Stomach (tissue), 9 donors: Measurements from ENCODE around the gene TLK1. TPM values are rescaled to one million over a fixed set of nuclear protein-coding genes. Genes with fewer than 3 reads are reported as not detected.

Source experiments
- DNase-seq, 2 donors: peaks; one replicate each; pipeline versions ENCODE4 v3.0.0 to v3.0.0-alpha.2; 2013 to 2019
- H3K27ac ChIP-seq, 5 donors: fragments of 200-600 bp in 4 of 5; sonication (generic) in 4 of 5; one replicate each; pipeline ENCODE4 v1.5.1; 2013 to 2019; ENCODE audit warnings: mild to moderate bottlenecking in 1 of 5, moderate library complexity in 1 of 5
- H3K27me3 ChIP-seq, 3 donors: fragments of 200-600 bp; sonication (generic); one replicate each; pipeline ENCODE4 v1.5.1; 2017 to 2019; ENCODE audit warnings: mixed run types in 1 of 3
- H3K36me3 ChIP-seq, 4 donors: fragments of 200-600 bp; sonication (generic); 1 replicate in 3 of 4; 2 replicates in 1 of 4; pipeline ENCODE4 v1.5.1; 2016 to 2019
- H3K4me1 ChIP-seq, 4 donors: fragments of 200-600 bp; sonication (generic); one replicate each; pipeline ENCODE4 v1.5.1; 2016 to 2019
- H3K4me3 ChIP-seq, 4 donors: fragments of 200-600 bp; sonication (generic) in 3 of 4; one replicate each; pipeline ENCODE4 v1.5.1; 2016 to 2019; ENCODE audit warnings: mild to moderate bottlenecking in 1 of 4
- H3K9me3 ChIP-seq, 4 donors: fragments of 200-600 bp; sonication (generic); one replicate each; pipeline ENCODE4 v1.5.1; 2016 to 2019
- CTCF ChIP-seq, 7 experiments: fragments of 450-650 bp in 4 of 7; fragments of 200-600 bp in 3 of 7; sonication (generic) in 3 of 7; IDR thresholded peaks; one replicate each; pipeline ENCODE4 v1.5.1; 2016 to 2019; ENCODE audit warnings: antibody characterized with exemption in 7 of 7, control low read depth in 2 of 7, mild to moderate bottlenecking in 1 of 7
- EP300 ChIP-seq: sonication (generic); formaldehyde crosslinking; IDR thresholded peaks from one replicate; pipeline ENCODE4 v1.6.1; 2017; ENCODE audit warnings: antibody characterized with exemption
- POLR2A ChIP-seq, 4 donors: fragments of 450-650 bp; IDR thresholded peaks; one replicate each; pipeline ENCODE4 v1.6.1; 2016; ENCODE audit warnings: antibody characterized with exemption in 4 of 4, control low read depth in 2 of 4, mild to moderate bottlenecking in 1 of 4, moderate library complexity in 1 of 4
- POLR2AphosphoS5 ChIP-seq, 3 donors: sonication (generic); formaldehyde crosslinking; IDR thresholded peaks; one replicate each; pipeline ENCODE4 v1.6.1; 2016; ENCODE audit warnings: antibody characterized with exemption in 3 of 3
- WGBS, 5 donors: extraction: QIAGEN DNeasy Blood & Tissue Kit in 3 of 5; methylation state at CpG; one replicate each; pipeline versions ENCODE4 v1.1.5 to v1.1.7; 2013 to 2018; 5-methylcytosine and 5-hydroxymethylcytosine counted together
- intact Hi-C: fragments of 100-400 bp; cut with DNase I; formaldehyde crosslinking; loops from one replicate; pipeline ENCODE4 v1.15.1; 2023; ENCODE audit warnings: low total_unique reads
- polyA plus RNA-seq, 3 donors: library from polyadenylated mRNA; stranded (reverse); fragments of 200-250 nt; gene quantifications; one replicate each; pipeline ENCODE4 v1.2.3, GENCODE V29; 2013
- total RNA-seq, 5 donors: library from RNA; depleted of rRNA; stranded (reverse); fragments of >200 nt; gene quantifications; one replicate each; pipeline versions ENCODE4 v1.1.0 to v1.2.3, GENCODE V29; 2014 to 2016
- donor health status: healthy with polysubstance abuse.
- donor health status: Bipolar disorder and iron deficiency.
- donor health status: healthy.

Gene TLK1
- total and polyA plus RNA-seq, 8 donors: 10.1 to 135 (median 14.4) TPM

GRCh38 chr2:171200469-171200868 is 39.8 kb upstream of the TLK1 start:
- no peaks in the 10 kb centered on the region for H3K36me3 ChIP-seq
- no peaks in the 10 kb centered on the region for H3K4me1 ChIP-seq
- H3K9me3 ChIP-seq: no peaks in the 10 kb centered on the region
- no peak overlapping the region for H3K27ac ChIP-seq
- no peaks in the 10 kb centered on the region for H3K27me3 ChIP-seq
- 89 to 100% (median 97%) methylated on average over 1 of the region's 1 CpG for WGBS, 5 donors
- DNase-seq: no peak
- intact Hi-C loops: no loop called here
- TF ChIP-seq CTCF (IDR thresholded peaks at IDR 0.05) (no peak), POLR2AphosphoS5 (IDR thresholded peaks at IDR 0.05) (no peak), POLR2A (IDR thresholded peaks at IDR 0.05) (no peak), EP300 (no peak)
- H3K4me3 ChIP-seq: no peak overlapping the region

GRCh38 chr2:171191021-171191420 is 30.3 kb upstream of the TLK1 start:
- Histone ChIP-seq H3K27me3 (no peaks in the 10 kb centered on the region), H3K9me3 (no peaks in the 10 kb centered on the region), H3K27ac (no peak overlapping the region), H3K4me1 (no peaks in the 10 kb centered on the region), H3K36me3 (no peaks in the 10 kb centered on the region), H3K4me3 (no peak overlapping the region)
- no peak for DNase-seq
- no peak for TF ChIP-seq EP300
- no peak for TF ChIP-seq CTCF (IDR thresholded peaks at IDR 0.05)
- TF ChIP-seq POLR2A (IDR thresholded peaks at IDR 0.05): no peak
- TF ChIP-seq POLR2AphosphoS5 (IDR thresholded peaks at IDR 0.05): no peak
- WGBS, 5 donors: 92 to 100% (median 98%) methylated on average over 4 of the region's 4 CpGs
- intact Hi-C loops: no loop called here

GRCh38 chr2:171187819-171188218 is 27.1 kb upstream of the TLK1 start:
- H3K36me3 ChIP-seq: no peaks in the 10 kb centered on the region
- H3K4me3 ChIP-seq: no peak overlapping the region
- H3K27me3 ChIP-seq: no peaks in the 10 kb centered on the region
- H3K4me1 ChIP-seq: peaks cover 0 to 7% (median 0%) of the 10 kb centered on the region in 4 donors
- H3K9me3 ChIP-seq: no peaks in the 10 kb centered on the region
- no peak for DNase-seq
- TF ChIP-seq POLR2A (IDR thresholded peaks at IDR 0.05) (no peak), CTCF (IDR thresholded peaks at IDR 0.05) (no peak), POLR2AphosphoS5 (IDR thresholded peaks at IDR 0.05) (no peak), EP300 (no peak)
- intact Hi-C loops: no loop called here
- H3K27ac ChIP-seq: no peak overlapping the region

GRCh38 chr2:171187177-171187576 is 26.5 kb upstream of the TLK1 start:
- DNase-seq: no peak
- 88 to 95% (median 91%) methylated on average over 2 of the region's 2 CpGs for WGBS, 5 donors
- H3K4me3 ChIP-seq: no peak overlapping the region
- H3K27me3 ChIP-seq: no peaks in the 10 kb centered on the region
- no peak overlapping the region for H3K27ac ChIP-seq
- H3K9me3 ChIP-seq: no peaks in the 10 kb centered on the region
- TF ChIP-seq CTCF (IDR thresholded peaks at IDR 0.05) (no peak), EP300 (no peak), POLR2A (IDR thresholded peaks at IDR 0.05) (no peak), POLR2AphosphoS5 (IDR thresholded peaks at IDR 0.05) (no peak)
- H3K36me3 ChIP-seq: no peaks in the 10 kb centered on the region
- intact Hi-C loops: no loop called here
- peaks cover 0 to 7% (median 0%) of the 10 kb centered on the region in 4 donors for H3K4me1 ChIP-seq
